Measurements from ENCODE around the gene UBQLN4. TPM values are rescaled to one million over a fixed set of nuclear protein-coding genes. Genes with fewer than 3 reads are reported as not detected.
A peak's percentile ranks its signal among the peaks of the same experiment; 100 is the strongest.

UBQLN4 gene
- total and polyA plus RNA-seq, 2 of the 4 experiments (the other 2 are of a cell fraction): 8.8 to 21.6 TPM

- no peak for TF ChIP-seq ELK1 (IDR thresholded peaks at IDR 0.05; ENCODE audit: borderline replicate concordance, low read depth, low read length)
- TF ChIP-seq POLR2A (IDR thresholded peaks at IDR 0.05; ENCODE audit: low read depth, low read length): no peak
- no peak for TF ChIP-seq MAFK (IDR thresholded peaks at IDR 0.05; ENCODE audit: low read depth, low read length)
- TF ChIP-seq USF2 (IDR thresholded peaks at IDR 0.05; ENCODE audit: low read depth, low read length): no peak
- no peak for TF ChIP-seq RCOR1 (IDR thresholded peaks at IDR 0.05; ENCODE audit: insufficient replicate concordance, low read length)
- TF ChIP-seq MXI1 (IDR thresholded peaks at IDR 0.05; ENCODE audit: borderline replicate concordance, low read depth, low read length): peak; percentile 95
These were observed 28.9 kb upstream of the UBQLN4 start, which contains the start of gene MEX3A (continued) for GRCh38 chr1:156082309-156083091.
